ENCODE results near the gene CD22. TPM values are rescaled to one million over a fixed set of nuclear protein-coding genes. Genes with fewer than 3 reads are reported as not detected.
"Not testable (repeated sequence)": the region's sequence is repeated elsewhere in the genome, so short reads cannot be mapped to it uniquely, and the experiment has no call there.

Gene CD22
- total RNA-seq, 1 donor from 2014 or later = 0.70 TPM

DNA sequence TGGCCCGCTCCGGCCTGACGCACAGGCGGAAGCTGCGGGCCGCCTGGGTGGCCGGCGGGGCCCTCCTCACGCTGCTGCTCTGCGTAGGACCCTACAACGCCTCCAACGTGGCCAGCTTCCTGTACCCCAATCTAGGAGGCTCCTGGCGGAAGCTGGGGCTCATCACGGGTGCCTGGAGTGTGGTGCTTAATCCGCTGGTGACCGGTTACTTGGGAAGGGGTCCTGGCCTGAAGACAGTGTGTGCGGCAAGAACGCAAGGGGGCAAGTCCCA, 23.1 kb downstream of the CD22 start:
- intact Hi-C loops (cut with DNase I) = loop anchor here (1.0 kb wide), 2 partner anchors 116 to 143 kb away; no protein-coding TSS in a partner anchor

DNA sequence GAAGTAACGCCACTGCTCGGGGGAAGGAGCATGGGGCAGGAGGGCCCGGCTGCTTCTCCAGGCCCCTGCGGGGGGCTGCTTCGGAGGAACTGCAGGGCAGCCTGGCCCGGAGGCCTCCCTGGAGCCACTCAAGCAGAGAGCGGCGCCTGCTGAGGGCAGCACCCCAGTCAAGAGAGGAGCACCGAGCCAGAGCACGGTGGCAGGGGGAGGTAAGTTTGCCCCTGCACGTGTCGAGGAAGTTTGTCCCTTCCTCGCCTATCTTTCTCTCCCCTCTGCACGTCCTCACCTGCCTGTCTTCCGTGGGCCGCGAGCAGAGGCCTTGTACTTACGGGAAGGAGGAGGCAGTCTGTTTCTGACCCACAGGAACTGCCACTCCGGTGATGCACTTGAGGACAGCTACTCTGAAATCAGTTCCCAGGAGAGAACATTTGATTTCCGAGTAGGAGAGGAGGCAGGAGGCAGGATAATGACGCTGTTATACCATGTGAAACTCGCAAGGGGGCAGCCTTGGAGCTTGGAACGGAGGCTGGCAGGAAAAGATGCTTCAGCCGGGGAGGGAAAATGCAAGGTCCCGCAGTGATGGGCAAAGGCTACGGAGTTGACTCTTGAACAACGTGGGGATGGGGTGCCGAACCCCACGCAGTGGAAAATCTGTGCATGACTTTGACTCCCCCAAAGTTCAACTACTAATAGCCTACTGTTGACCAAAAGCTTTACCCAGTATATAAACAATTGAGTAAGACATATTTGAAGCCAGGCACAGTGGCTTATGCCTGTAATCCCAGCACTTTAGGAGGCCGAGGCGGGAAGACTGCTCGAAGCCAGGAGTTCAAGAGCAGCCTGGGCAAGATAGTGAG, 23.7 kb downstream of the CD22 start:
- DNase-seq (ENCODE audit: low spot score) = peak; percentile 89
- intact Hi-C loops (cut with DNase I) = loop anchor here (1.0 kb wide), 2 partner anchors 116 to 143 kb away; no protein-coding TSS in a partner anchor

More for the DNA sequence above, 23.1 kb downstream of the CD22 start:
- peak; percentile 72 for DNase-seq (ENCODE audit: low spot score)

DNA sequence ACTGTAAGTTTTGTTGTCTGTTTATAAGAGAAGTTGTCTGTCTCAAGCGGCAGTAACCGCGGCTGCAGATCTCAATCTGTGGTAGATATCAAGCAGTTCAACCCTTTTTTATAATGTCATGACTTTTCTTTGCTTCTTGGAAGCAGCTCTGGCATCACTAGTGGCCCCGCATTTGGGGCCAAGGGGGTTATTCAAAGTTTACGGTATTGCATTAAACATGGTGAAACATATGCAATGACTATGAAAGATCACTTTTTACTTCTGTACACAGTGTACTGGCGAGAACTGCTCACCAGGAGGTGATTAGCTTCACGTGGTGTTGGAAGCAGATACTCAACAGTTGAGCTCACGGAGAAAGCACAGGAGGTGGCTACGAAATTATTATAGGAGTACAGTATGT, 24.6 kb downstream of the CD22 start:
- DNase-seq (ENCODE audit: low spot score) = peak; percentile 57
- intact Hi-C loops (cut with DNase I) = no loop called here

DNA sequence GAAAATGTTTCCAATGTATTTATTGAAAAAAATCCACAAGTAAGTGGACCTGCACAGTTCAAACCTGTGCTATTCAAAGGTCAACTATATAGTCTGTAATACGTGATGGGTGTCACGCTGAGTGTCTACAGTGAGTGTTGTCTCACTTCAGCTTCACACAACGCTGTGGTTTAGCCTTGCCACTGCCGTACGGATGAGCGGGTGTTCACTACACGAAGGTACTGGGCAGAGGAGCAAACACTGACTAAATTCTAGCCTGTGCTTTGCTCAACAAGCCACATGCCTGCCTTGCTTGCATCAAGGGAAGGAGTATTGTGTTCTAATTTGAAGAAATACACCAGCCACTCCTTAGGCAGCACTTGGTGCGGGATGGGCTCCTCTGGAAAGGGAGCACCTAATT, 25.9 kb downstream of the CD22 start:
- intact Hi-C loops (cut with DNase I) = loop anchor here (5.0 kb wide), 1 partner anchor 102 kb away; no protein-coding TSS in a partner anchor
- peak; percentile 27 for DNase-seq (ENCODE audit: low spot score)

DNA sequence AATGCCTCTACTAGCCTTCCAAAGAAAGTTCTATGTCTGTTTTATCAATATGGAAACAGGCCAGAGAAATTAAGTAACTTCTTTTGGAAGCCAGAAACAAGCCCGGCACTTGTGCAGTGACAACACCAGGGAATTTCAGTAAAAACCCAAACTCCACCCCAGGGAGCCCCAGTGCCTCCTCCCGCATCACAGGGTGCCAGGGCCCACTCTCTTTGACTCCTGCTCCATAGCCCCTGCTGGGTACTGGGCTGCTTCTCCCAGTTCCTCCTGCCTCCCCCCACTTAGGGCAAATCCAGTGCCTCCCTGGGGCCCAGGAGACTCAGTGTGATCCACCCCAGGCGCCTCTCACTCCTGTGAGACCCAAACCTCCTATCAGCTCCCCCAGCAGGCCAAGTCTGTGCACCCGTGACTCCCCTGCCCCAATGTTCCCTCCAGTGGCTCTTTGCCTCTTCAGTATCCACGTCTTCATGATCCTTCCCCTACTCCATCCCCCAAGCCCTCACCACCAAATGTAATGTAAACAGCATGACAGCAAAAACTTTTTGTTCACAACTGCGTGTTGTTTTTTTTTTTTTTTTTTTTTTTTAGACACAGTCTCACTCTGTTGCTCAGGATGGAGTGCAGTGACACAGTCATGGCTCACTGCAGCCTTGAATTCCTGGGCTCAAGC, 26.9 kb downstream of the CD22 start:
- peak; percentile 19 for DNase-seq (ENCODE audit: low spot score)

DNA sequence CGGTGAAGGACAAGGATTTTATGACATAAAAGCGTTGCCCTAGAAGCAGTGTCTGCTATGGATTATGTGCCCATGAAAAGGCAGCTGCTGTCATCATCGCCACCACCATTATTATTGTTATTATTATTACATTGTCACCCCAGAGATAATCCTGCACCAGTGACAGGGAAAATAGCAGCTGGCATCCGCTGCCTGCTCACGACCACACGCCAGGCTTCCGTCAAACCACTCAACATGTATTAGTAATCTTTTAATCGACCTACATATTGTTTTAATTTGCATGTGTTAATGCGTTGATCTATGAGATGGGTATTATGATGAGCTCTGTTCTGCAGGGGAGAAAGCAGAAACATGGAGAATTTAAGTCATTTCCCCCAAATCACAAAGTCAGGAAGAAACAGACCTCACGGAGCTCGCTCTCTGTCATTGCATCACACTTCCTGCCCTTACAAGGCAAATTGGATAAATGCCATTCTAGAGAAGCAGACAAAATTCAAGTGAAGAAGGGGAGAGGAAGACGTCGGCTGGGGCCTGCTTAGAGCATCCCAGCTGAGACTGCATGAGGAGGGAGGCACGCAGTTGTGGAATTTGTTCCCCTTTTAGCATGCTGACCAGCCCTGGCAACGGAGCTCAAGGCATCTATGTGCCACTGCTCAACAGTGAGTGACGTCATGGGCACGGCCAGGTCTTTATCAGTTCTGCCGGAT, 29.0 kb downstream of the CD22 start, which contains the start of gene FFAR3:
TSS of gene FFAR3 (plus strand) at position 594 of the 707 bp plus-strand sequence. CDS start 431 bp downstream, outside the sequence.
- DNase-seq (ENCODE audit: low spot score) = peak; percentile 76
- intact Hi-C loops (cut with DNase I) = loop anchor here (5.0 kb wide), 1 partner anchor 99 kb away; no protein-coding TSS in a partner anchor

More for the DNA sequence above, 26.9 kb downstream of the CD22 start:
- intact Hi-C loops (cut with DNase I) = loop anchor here (5.0 kb wide), 1 partner anchor 101 kb away; no protein-coding TSS in a partner anchor

DNA sequence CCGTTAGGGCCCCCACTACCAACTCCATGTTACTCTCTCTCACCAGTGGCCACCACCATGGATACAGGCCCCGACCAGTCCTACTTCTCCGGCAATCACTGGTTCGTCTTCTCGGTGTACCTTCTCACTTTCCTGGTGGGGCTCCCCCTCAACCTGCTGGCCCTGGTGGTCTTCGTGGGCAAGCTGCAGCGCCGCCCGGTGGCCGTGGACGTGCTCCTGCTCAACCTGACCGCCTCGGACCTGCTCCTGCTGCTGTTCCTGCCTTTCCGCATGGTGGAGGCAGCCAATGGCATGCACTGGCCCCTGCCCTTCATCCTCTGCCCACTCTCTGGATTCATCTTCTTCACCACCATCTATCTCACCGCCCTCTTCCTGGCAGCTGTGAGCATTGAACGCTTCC, 29.8 kb downstream of the CD22 start:
- intact Hi-C loops (cut with DNase I) = loop anchor here (5.0 kb wide), 1 partner anchor 98 kb away; no protein-coding TSS in a partner anchor
- peak; percentile 35 for DNase-seq (ENCODE audit: low spot score)

DNA sequence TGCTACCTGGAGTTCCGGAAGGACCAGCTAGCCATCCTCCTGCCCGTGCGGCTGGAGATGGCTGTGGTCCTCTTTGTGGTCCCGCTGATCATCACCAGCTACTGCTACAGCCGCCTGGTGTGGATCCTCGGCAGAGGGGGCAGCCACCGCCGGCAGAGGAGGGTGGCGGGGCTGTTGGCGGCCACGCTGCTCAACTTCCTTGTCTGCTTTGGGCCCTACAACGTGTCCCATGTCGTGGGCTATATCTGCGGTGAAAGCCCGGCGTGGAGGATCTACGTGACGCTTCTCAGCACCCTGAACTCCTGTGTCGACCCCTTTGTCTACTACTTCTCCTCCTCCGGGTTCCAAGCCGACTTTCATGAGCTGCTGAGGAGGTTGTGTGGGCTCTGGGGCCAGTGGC, 30.4 kb downstream of the CD22 start:
- not testable (repeated sequence) for DNase-seq (ENCODE audit: low spot score)
- intact Hi-C loops (cut with DNase I) = loop anchor here (5.0 kb wide), 1 partner anchor 98 kb away; no protein-coding TSS in a partner anchor

DNA sequence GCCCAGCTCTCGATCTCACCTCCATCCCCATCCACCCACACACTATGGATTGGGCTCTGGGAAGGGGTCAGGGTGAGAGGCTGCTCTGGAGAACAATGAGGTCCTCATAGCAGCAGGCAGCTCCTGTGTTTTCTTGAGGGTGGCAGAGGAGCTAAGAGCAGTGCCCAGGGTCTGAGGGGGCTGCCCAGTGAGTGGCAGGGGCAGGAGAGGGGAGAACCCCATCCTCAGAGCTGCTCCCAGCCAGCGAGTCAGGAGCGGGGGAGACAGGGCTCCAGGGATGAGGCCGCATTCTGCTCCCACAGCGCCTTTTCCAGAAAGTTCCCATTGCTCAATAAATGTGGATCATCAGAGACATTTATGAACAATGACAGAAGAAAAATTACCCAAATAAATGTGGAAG, 31.1 kb downstream of the CD22 start:
- intact Hi-C loops (cut with DNase I) = not testable (repeated sequence)

DNA sequence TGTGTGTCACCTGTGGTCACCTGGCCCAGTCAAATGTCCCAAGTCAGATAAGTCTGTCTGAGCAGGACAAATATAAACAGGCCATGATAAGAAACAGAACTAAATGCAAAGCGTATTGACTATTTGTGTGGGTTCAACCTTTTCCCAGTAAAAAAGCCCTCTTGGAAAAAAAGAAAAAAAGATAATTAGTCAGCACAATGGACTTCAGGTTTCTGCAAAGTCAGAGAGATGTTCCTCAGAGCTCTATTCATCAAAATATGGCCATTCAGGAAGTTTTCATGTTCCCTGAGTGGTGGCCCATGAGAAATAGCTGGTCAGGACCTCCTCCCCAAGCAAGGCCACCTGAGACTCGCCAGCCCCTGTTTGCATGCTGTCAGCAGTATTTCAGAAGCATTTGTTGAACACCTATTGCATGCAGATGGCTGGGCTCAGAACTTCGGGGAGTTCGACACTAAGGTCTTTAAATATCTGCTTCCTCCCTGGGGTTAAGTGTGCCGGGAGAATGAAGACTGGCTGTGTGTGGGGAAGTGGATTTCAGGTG, 32.0 kb downstream of the CD22 start:
- no peak for DNase-seq (ENCODE audit: low spot score)
- intact Hi-C loops (cut with DNase I) = no loop called here

More for the DNA sequence above, 31.1 kb downstream of the CD22 start:
- DNase-seq (ENCODE audit: low spot score) = not testable (repeated sequence)

DNA sequence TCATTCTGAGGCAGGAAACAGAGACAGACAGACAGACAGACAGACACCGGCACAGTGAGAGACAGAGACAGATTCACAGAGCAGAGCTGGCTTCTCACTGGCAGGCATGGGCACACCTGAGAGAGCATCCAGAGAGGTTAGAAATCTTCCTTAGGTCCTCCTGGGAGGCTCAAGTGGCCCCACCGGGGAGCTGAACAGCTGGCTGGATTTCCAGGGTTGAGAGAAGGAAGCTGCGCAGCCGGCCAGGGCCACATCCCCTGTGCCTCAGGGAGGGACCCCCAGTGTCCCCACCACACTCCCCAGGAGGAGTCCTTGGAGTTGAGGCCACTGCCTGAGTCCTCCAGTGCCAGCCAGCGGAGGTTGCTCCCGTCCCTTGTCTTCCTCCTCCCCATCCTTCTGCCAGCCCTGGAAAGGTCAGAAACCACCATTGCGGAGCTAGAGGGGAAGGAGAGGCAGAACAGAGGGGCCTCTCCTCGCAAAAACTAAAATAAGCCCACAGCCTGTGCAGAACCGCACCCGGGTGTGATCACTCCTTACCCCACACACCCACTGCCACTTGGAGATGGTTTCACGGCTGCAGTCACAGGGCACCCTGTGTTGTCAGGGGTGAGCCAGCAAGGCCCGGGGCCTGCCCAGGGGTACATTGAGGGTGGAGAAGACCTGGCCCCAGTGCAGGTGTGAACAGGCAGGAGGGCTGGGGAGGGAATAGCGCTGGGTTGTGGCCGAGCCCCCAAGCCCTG, 33.4 kb downstream of the CD22 start:
- intact Hi-C loops (cut with DNase I) = no loop called here
- DNase-seq (ENCODE audit: low spot score) = no peak

DNA sequence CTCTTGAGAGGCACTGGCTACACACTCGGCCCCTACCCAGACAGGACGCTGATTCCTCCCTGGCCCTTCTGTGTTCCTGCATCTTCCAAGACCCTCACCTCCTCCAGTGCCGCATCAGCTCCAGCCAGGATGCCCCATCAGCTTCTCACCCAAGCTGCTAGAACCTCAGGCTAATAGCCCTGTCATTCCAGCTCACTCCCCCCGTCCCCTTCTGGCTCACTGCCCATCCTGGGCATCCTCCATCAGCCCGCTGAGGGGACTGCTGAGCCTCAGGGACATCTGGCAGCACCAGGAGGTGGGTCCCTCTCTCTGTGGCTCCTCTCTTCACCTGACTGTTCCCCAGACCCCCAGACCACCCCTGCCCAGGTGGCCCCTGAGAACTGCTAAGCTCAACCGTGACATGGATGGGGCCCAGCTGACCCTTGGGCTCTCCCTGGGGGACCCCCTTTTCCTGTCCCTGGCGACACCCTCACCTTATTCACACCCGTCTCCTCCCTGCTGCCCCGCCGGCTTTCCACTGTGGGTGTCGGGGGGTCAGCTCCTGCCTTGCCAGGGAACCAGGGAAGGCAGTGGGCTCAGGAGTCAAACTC, 34.1 kb downstream of the CD22 start:
- intact Hi-C loops (cut with DNase I) = no loop called here
- DNase-seq (ENCODE audit: low spot score) = no peak

DNA sequence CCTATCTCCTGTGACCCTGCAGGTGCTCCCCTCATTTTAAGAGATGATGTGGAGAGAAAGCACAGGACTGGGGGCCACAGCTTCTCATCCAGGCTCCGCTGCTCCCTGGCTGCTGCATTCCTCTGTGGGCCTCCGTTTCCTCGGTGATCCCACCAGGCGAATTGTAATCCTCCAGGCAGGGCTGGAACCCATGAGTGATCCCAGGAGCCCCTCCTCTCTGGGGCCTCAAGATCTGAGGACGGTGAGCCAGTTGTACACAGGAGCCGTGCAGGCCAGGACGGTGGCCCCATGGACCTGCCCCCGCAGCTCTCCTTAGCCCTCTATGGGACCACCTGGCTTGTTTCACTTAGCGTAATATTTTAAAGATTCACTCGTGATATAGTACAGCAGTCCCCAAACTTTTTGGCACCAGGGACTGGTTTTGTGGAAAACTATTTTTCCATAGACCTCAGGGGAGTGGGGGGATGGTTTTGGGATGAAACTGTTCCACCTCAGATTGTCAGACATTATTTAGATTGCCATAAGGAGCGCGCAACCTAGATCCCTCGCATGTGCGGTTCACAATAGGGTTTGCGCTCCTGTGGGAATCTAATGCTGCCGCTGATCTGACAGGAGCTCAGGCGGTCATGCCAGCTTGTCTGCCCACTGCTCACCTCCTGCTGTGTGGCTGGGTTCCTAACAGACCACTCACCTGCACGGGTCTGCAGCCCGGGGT, 34.9 kb downstream of the CD22 start:
- DNase-seq (ENCODE audit: low spot score) = no peak
- intact Hi-C loops (cut with DNase I) = no loop called here

DNA sequence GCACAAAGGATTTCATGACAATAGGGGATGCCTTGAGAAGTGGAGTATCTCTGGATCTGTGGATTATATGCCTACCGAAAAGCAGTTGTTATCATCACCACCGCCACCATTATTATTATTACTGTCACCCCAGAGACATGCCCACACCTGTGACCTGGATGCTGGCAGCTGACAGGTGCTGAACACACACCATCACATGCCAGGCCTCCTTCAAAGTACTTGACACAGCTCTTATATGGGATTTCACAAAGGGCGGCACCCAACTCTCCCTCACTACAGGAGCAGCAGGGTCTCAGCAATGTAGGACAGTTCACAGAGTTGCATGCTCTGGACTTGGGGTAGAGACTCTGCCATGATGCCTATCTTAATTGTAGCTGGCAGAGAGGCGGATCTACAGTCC, 36.3 kb downstream of the CD22 start:
- intact Hi-C loops (cut with DNase I) = no loop called here
- no peak for DNase-seq (ENCODE audit: low spot score)

DNA sequence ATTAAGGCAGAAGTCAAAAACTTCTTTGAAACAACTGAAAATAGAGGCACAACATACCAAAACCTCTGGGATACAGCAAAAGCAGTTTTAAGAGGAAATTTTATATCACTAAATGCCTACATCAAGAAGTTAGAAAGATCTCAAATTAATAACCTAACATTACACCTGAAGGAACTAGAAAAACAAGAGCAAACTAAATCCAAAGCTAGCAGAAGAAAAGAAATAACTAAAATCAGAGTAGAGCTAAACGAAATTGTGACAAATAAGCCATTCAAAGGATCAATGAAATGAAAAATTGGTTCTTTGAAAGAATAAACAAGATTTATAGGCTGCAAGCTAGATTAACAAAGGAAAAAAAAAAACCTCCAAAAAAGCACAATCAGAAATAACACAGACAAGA, 39.4 kb downstream of the CD22 start:
- intact Hi-C loops (cut with DNase I) = no loop called here
- no peak for DNase-seq (ENCODE audit: low spot score)

DNA sequence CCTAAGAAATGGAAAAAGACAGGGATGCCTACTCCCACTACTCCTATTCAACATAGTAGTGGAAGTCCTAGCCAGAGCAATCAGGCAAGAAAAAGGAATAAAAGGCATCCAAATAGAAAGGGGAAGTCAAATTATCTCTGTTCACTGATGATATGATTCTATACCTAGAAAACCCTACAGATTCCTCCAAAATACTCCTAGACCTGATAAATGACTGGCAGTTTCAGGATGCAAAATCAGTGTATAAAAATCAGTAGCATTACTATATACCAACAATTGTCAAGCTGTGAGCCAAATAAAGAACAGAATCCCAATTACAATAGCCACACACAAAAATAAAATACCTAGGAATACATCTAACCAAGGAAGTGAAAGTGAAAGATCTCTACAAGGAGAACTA, 40.5 kb downstream of the CD22 start:
- no peak for DNase-seq (ENCODE audit: low spot score)
- intact Hi-C loops (cut with DNase I) = no loop called here

DNA sequence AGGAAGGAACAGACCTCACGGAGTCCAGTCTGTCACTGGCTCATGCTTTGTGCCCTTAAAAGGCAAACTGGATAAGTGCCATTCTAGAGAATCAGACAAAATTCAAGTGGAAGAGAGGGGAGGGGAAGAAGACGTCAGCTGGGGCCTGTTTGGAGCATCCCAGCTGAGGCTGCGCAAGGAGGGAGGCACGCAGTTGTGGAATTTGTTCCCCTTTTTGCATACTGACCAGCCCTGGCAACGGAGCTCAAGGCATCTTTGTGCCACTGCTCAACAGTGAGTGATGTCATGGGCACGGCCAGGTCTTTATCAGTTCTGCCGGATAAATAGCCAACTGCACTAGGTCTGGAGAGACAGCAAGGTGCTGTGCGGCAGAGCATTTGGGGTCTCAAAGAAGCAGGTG, 41.7 kb downstream of the CD22 start, which contains the start of gene GPR42:
TSS of gene GPR42 (plus strand) at position 347 of the 400 bp plus-strand sequence. CDS start 292 bp downstream, outside the sequence.
- no peak for DNase-seq (ENCODE audit: low spot score)
- intact Hi-C loops (cut with DNase I) = no loop called here

DNA sequence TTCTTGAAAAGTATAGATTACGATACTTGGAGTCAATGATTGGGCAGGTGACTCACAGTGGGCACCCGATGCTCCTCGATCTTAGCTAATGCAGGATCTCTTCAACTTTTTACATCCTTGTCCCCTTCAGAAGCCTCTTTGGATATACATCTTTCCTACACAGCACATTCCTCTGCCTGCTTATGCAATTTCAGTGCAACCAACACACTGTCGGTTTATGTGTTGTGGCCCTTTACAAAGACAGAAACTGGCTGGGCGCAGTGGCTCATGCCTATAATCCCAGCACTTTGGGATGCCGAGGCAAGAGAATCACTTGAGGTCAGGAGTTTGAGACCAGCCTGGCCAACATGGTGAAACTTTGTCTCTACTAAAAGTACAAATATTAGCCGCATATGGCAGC, 44.5 kb downstream of the CD22 start:
- no peak for DNase-seq (ENCODE audit: low spot score)

More for the DNA sequence above, 44.5 kb downstream of the CD22 start:
- intact Hi-C loops (cut with DNase I) = no loop called here
